GM21528 (cell line): ENCODE results near the gene CADM1.

Experiments
- ATAC-seq: cut with Tn5 transposase; IDR thresholded peaks from one replicate; pipeline ENCODE4 v1.9.1; 2021; ENCODE audit warnings: mild to moderate bottlenecking, moderate library complexity; ENCODE audit not compliant: unreplicated experiment, low FRiP score

Gene CADM1

GRCh38 chr11:115291325-115291724 lies 212.9 kb downstream of the CADM1 start:
- no peak for ATAC-seq

- no peak for ATAC-seq
Observed at GRCh38 chr11:115290893-115291292, 213.3 kb downstream of the CADM1 start.

- ATAC-seq, result no peak
Observed at GRCh38 chr11:115290479-115290878, 213.7 kb downstream of the CADM1 start.

GRCh38 chr11:115287266-115287665 lies 216.9 kb downstream of the CADM1 start:
- no peak for ATAC-seq

- ATAC-seq, result no peak
Observed at GRCh38 chr11:115286614-115287013, 217.6 kb downstream of the CADM1 start.

- ATAC-seq, result no peak
Observed at GRCh38 chr11:115284773-115285172, 219.4 kb downstream of the CADM1 start.

- no peak for ATAC-seq
Observed at GRCh38 chr11:115282923-115283322, 221.3 kb downstream of the CADM1 start.

- no peak for ATAC-seq
Observed at GRCh38 chr11:115280775-115281174, 223.4 kb downstream of the CADM1 start.

GRCh38 chr11:115279813-115280761 lies 224.1 kb downstream of the CADM1 start:
- ATAC-seq, result no peak

GRCh38 chr11:115276799-115277198 lies 227.4 kb downstream of the CADM1 start:
- ATAC-seq, result no peak

- no peak for ATAC-seq
Observed at GRCh38 chr11:115276191-115276590, 228.0 kb downstream of the CADM1 start.

- ATAC-seq, result no peak
Observed at GRCh38 chr11:115275045-115275444, 229.2 kb downstream of the CADM1 start.

- no peak for ATAC-seq
Observed at GRCh38 chr11:115272925-115273324, 231.3 kb downstream of the CADM1 start.

GRCh38 chr11:115271643-115272042 lies 232.6 kb downstream of the CADM1 start:
- ATAC-seq, result no peak

GRCh38 chr11:115269191-115269950 lies 234.8 kb downstream of the CADM1 start:
- ATAC-seq, result no peak

- no peak for ATAC-seq
Observed at GRCh38 chr11:115267871-115268270, 236.3 kb downstream of the CADM1 start.

- ATAC-seq, result no peak
Observed at GRCh38 chr11:115267238-115267781, 236.9 kb downstream of the CADM1 start.

GRCh38 chr11:115266066-115266639 lies 238.1 kb downstream of the CADM1 start:
- no peak for ATAC-seq

- ATAC-seq, result no peak
Observed at GRCh38 chr11:115263799-115264656, 240.2 kb downstream of the CADM1 start.

- ATAC-seq, result no peak
Observed at GRCh38 chr11:115258216-115258615, 246.0 kb downstream of the CADM1 start.
